Measurements from ENCODE around the gene SLC35F1. TPM values are rescaled to one million over a fixed set of nuclear protein-coding genes. Genes with fewer than 3 reads are reported as not detected.

SLC35F1 gene
- total RNA-seq, 1 donor from 2014 or later, result not detected

DNA sequence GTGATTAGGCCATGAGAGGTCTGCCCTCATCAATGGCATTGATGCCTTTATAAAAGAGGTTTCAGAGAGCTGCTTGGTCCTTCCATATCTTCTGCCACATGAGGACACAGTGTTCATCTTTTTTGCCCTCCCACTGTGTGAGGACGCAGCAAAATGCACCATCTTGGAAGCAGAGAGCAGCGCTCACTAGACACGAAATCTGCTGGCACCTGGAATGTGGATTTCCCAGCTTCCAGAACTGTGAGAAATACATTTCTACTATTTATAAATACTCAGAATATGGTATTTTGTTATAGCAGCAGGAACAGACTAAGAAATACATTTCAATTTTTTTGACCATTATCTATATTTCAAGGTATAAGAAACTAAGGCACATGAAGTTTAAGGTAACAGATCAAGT lies 24.9 kb downstream of the SLC35F1 start:
- no peak overlapping the region for H3K4me3 ChIP-seq (ENCODE audit: low read depth, low read length)
- DNase-seq (ENCODE audit: low read depth), result no peak
- TF ChIP-seq, protein P1, sequence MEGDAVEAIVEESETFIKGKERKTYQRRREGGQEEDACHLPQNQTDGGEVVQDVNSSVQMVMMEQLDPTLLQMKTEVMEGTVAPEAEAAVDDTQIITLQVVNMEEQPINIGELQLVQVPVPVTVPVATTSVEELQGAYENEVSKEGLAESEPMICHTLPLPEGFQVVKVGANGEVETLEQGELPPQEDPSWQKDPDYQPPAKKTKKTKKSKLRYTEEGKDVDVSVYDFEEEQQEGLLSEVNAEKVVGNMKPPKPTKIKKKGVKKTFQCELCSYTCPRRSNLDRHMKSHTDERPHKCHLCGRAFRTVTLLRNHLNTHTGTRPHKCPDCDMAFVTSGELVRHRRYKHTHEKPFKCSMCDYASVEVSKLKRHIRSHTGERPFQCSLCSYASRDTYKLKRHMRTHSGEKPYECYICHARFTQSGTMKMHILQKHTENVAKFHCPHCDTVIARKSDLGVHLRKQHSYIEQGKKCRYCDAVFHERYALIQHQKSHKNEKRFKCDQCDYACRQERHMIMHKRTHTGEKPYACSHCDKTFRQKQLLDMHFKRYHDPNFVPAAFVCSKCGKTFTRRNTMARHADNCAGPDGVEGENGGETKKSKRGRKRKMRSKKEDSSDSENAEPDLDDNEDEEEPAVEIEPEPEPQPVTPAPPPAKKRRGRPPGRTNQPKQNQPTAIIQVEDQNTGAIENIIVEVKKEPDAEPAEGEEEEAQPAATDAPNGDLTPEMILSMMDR (conservative IDR thresholded peaks at IDR 0.05; ENCODE audit: low read depth, low read length), result no peak

DNA sequence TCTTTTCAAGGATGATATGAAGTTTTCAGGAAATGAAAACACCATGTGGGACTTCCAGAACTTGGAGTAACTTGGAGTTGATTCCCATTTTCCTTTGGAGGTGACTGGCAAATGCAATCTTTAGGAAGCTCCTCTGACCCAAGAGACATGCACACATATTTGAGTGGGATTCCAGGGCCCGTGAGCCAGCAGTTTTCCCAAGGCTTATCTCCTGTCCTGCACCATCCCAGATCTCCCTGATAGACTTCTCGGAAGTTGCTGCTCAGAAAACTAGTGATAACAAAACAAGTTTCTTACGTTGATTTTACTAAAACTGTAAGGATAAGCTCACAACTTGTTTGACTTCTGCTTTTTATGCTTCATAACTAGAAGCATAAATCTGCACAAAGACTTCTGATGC lies 25.6 kb downstream of the SLC35F1 start:
- TF ChIP-seq, protein P1 (conservative IDR thresholded peaks at IDR 0.05; ENCODE audit: low read depth, low read length), result no peak
- H3K4me3 ChIP-seq (ENCODE audit: low read depth, low read length), result no peak overlapping the region
- DNase-seq (ENCODE audit: low read depth), result no peak

DNA sequence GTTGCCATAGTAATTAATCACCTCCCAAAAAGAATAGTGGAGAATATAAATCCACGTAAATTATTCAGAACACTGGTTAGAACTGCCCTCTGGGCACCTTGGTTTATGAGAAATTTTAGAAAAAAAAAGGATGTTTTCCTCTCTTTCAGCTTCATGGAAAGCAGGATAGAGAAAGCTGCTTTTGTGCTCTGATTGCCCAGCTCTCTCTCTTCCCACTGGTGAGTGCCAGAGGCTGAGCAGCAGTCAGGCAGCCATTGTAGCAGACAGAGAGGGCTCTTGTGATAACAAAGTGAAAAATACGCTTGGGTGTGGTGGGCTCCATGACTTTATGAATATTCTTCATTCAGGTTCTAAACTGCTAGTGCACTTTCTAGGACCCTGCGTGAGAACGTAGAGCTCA lies 26.4 kb downstream of the SLC35F1 start:
- no peak for DNase-seq (ENCODE audit: low read depth)
- TF ChIP-seq, protein P1 (conservative IDR thresholded peaks at IDR 0.05; ENCODE audit: low read depth, low read length), result no peak
- no peak overlapping the region for H3K4me3 ChIP-seq (ENCODE audit: low read depth, low read length)

DNA sequence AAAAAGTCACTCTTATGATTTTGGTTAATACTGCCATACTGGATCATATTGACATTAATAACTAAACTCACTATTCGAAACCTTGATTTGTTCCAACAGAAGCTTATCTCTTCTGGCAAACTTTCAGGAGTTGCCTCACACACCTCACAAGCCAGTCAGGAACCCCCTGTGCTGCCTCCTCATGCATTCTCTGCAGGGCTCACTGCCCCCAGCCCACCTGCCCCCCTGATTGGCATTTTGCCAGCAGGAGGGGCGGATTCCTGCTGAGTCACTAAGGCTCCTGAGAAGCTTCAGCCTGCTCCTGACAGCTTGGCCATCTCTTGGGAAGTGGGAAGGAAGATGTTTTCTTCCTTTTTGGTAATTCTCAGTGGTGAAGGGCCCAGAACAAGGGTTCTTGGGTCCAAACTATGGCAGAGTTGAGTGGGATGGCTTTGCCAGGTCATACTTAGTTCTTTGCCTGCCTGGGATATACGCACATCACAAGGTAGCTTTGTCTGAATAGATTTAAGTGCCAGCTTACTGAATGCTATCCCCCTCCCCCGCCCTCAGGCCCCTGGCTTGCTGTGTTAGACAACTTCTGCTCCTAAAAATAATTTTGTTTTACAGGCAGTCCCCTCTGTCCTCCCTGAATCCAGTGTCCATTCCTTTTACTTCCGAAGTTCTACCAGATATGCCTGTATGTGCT lies 31.4 kb downstream of the SLC35F1 start:
- no peak for DNase-seq (ENCODE audit: low read depth)
- TF ChIP-seq, protein P1 (conservative IDR thresholded peaks at IDR 0.05; ENCODE audit: low read depth, low read length), result no peak
- H3K4me3 ChIP-seq (ENCODE audit: low read depth, low read length), result no peak overlapping the region

DNA sequence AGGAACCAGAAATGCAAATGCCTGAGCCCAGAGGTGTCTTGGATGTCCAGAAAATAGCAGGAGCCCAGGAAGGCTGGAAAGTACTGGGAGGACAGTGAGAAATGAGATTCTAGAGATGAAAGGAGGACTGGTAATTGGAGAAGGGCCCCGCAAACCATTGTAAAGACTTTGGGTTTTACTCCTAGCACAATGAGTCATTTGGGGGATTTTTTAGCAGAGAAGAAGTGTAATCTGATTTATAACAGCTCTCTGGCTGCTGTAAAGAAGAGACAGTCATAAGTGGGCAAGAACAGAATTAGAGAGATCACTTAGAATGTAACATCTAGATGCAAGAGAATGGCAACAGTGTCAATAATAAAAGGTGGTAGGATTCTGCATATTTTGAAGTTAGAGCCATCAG lies 40.2 kb downstream of the SLC35F1 start:
- TF ChIP-seq, protein P1 (conservative IDR thresholded peaks at IDR 0.05; ENCODE audit: low read depth, low read length), result no peak
- no peak for DNase-seq (ENCODE audit: low read depth)
- no peak overlapping the region for H3K4me3 ChIP-seq (ENCODE audit: low read depth, low read length)

DNA sequence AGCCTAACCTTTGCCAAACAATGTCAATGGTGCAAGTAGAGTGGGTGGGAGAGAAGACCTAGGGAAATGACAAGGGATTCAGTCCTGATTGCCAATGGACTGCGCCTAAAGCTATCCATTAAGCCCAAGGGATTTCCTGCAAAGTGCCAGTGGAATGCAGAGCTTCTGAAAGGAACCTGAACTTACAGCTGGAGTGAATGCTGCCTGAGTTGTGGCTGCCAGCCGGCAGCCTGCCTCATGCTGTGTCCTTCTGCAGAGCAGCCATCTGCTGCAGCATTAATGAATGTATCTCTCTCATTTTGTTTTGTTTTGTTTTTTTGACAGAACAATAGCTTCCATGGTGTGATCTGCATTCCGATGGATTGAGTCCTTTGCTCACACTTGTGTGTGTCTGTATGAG lies 44.7 kb downstream of the SLC35F1 start:
- no peak for DNase-seq (ENCODE audit: low read depth)
- TF ChIP-seq, protein P1 (conservative IDR thresholded peaks at IDR 0.05; ENCODE audit: low read depth, low read length), result no peak
- H3K4me3 ChIP-seq (ENCODE audit: low read depth, low read length), result no peak overlapping the region

DNA sequence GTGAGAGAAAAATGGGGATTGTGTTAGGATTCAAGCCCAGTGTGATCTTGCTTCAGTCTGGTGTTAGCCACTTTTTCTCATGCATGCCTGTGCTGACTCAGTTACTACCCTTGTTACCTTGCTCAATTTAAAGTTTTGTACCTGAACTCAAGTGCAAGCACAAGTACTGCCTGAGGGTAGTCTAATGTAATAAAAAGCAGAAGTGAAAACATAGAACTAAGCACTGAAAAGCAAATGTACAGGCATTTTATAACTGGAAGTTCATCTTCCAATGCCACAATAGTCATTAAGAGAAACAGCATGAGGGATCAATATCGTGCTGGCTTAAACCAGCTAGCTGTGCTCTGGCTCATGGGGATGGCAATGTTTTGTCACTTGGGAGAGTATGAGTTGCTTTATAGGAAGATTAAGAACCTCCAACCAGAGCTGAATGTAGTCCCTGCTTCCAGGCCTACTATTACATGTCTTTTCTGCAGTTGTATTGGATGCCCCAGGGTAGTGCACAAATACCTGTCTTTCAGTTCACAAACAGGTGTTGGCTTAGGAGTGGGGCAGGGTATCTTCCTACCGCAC lies 48.7 kb downstream of the SLC35F1 start:
- no peak for DNase-seq (ENCODE audit: low read depth)
- H3K4me3 ChIP-seq (ENCODE audit: low read depth, low read length), result no peak overlapping the region
- TF ChIP-seq, protein P1 (conservative IDR thresholded peaks at IDR 0.05; ENCODE audit: low read depth, low read length), result no peak

All from epithelial cell of proximal tubule (primary cell).